BLaER1 (cell line): Measurements from ENCODE around the gene CHN2.

Experiments
- H3K27ac ChIP-seq: shearing (Covaris generic); formaldehyde crosslinking; 2 replicates; pipeline ENCODE4 v1.8.1; 2022
- H3K27me3 ChIP-seq: shearing (Covaris generic); formaldehyde crosslinking; 2 replicates; pipeline ENCODE4 v1.8.1; 2022
- H3K36me3 ChIP-seq: shearing (Covaris generic); formaldehyde crosslinking; 2 replicates; pipeline ENCODE4 v1.8.1; 2022
- H3K4me1 ChIP-seq: shearing (Covaris generic); formaldehyde crosslinking; 2 replicates; pipeline ENCODE4 v1.8.1; 2022
- H3K4me2 ChIP-seq: shearing (Covaris generic); formaldehyde crosslinking; 2 replicates; pipeline ENCODE4 v1.8.1; 2022
- H3K4me3 ChIP-seq: shearing (Covaris generic); formaldehyde crosslinking; 2 replicates; pipeline ENCODE4 v1.8.1; 2022
- H3K9ac ChIP-seq: shearing (Covaris generic); formaldehyde crosslinking; 2 replicates; pipeline ENCODE4 v1.8.1; 2022
- H3K9me3 ChIP-seq: shearing (Covaris generic); formaldehyde crosslinking; 2 replicates; pipeline ENCODE4 v1.8.1; 2022
- H4K20me1 ChIP-seq: shearing (Covaris generic); formaldehyde crosslinking; 2 replicates; pipeline ENCODE4 v1.8.1; 2022
- Cebpa-rat ChIP-seq: shearing (Covaris generic); IDR thresholded peaks from 2 replicates; pipeline ENCODE4 v1.8.1; 2022

CHN2 gene

GRCh38 chr7:29416938-29417305 lies 222.3 kb downstream of the CHN2 start:
- Histone ChIP-seq H3K9ac (no peak overlapping the region), H3K27me3 (no peaks in the 10 kb centered on the region), H3K4me1 (peaks cover 7% of the 10 kb centered on the region; the same call in 1 of the 2 replicates), H3K27ac (no peak overlapping the region), H3K9me3 (no peaks in the 10 kb centered on the region), H3K36me3 (no peaks in the 10 kb centered on the region), H3K4me2 (no peak overlapping the region), H4K20me1 (no peaks in the 10 kb centered on the region), H3K4me3 (no peak overlapping the region)
- no peak for TF ChIP-seq Cebpa-rat

GRCh38 chr7:29418056-29418455 lies 223.5 kb downstream of the CHN2 start:
- H4K20me1 ChIP-seq = no peaks in the 10 kb centered on the region
- H3K4me2 ChIP-seq = no peak overlapping the region
- no peak overlapping the region for H3K4me3 ChIP-seq
- no peaks in the 10 kb centered on the region for H3K36me3 ChIP-seq
- no peak overlapping the region for H3K9ac ChIP-seq
- no peaks in the 10 kb centered on the region for H3K27me3 ChIP-seq
- peaks cover 7% of the 10 kb centered on the region; the same call in 1 of the 2 replicates for H3K4me1 ChIP-seq
- no peak overlapping the region for H3K27ac ChIP-seq
- H3K9me3 ChIP-seq = no peaks in the 10 kb centered on the region
- no peak for TF ChIP-seq Cebpa-rat

- Histone ChIP-seq H3K9ac (no peak overlapping the region), H3K4me2 (no peak overlapping the region)
Observed at GRCh38 chr7:29418651-29419050, 224.1 kb downstream of the CHN2 start.

GRCh38 chr7:29420011-29420410 lies 225.4 kb downstream of the CHN2 start:
- H3K27ac ChIP-seq = no peak overlapping the region
- H3K27me3 ChIP-seq = no peaks in the 10 kb centered on the region
- H3K9ac ChIP-seq = no peak overlapping the region
- no peak for TF ChIP-seq Cebpa-rat
- no peak overlapping the region for H3K4me2 ChIP-seq
- H3K4me1 ChIP-seq = peaks cover 16% of the 10 kb centered on the region
- no peaks in the 10 kb centered on the region for H3K9me3 ChIP-seq
- no peak overlapping the region for H3K4me3 ChIP-seq
- H4K20me1 ChIP-seq = no peaks in the 10 kb centered on the region
- no peaks in the 10 kb centered on the region for H3K36me3 ChIP-seq

More at GRCh38 chr7:29418651-29419050, 224.1 kb downstream of the CHN2 start:
- H3K27me3 ChIP-seq = no peaks in the 10 kb centered on the region
- no peak for TF ChIP-seq Cebpa-rat
- H3K27ac ChIP-seq = no peak overlapping the region
- no peaks in the 10 kb centered on the region for H3K36me3 ChIP-seq
- H3K4me1 ChIP-seq = peaks cover 7% of the 10 kb centered on the region; the same call in 1 of the 2 replicates
- no peak overlapping the region for H3K4me3 ChIP-seq
- no peaks in the 10 kb centered on the region for H3K9me3 ChIP-seq
- no peaks in the 10 kb centered on the region for H4K20me1 ChIP-seq

- H3K27ac ChIP-seq = no peak overlapping the region
- H3K9me3 ChIP-seq = no peaks in the 10 kb centered on the region
- no peak overlapping the region for H3K4me3 ChIP-seq
- no peaks in the 10 kb centered on the region for H3K27me3 ChIP-seq
- H3K4me2 ChIP-seq = 0 out of 2 replicates have a peak overlapping the region, but pooled peaks have one; percentile 7
- peaks cover 16% of the 10 kb centered on the region for H3K4me1 ChIP-seq
- H3K9ac ChIP-seq = no peak overlapping the region
- no peak for TF ChIP-seq Cebpa-rat
- no peaks in the 10 kb centered on the region for H3K36me3 ChIP-seq
- H4K20me1 ChIP-seq = no peaks in the 10 kb centered on the region
Observed at GRCh38 chr7:29421010-29421956, 226.7 kb downstream of the CHN2 start.

- Histone ChIP-seq H3K4me1 (peaks cover 16% of the 10 kb centered on the region), H3K4me2 (no peak overlapping the region), H3K27ac (no peak overlapping the region), H3K9me3 (no peaks in the 10 kb centered on the region), H3K27me3 (no peaks in the 10 kb centered on the region), H3K9ac (no peak overlapping the region), H3K36me3 (no peaks in the 10 kb centered on the region), H4K20me1 (no peaks in the 10 kb centered on the region), H3K4me3 (no peak overlapping the region)
- no peak for TF ChIP-seq Cebpa-rat
Observed at GRCh38 chr7:29422829-29423228, 228.3 kb downstream of the CHN2 start.

GRCh38 chr7:29424295-29424983 lies 229.9 kb downstream of the CHN2 start:
- Histone ChIP-seq H3K27ac (no peak overlapping the region), H3K4me2 (0 out of 2 replicates have a peak overlapping the region, but pooled peaks have one; percentile 11)
- TF ChIP-seq Cebpa-rat = no peak

GRCh38 chr7:29424984-29425309 lies 230.4 kb downstream of the CHN2 start:
- H3K27ac ChIP-seq = no peak overlapping the region
- H3K9me3 ChIP-seq = no peaks in the 10 kb centered on the region
- H3K4me1 ChIP-seq = peaks cover 16% of the 10 kb centered on the region

More at GRCh38 chr7:29424295-29424983, 229.9 kb downstream of the CHN2 start:
- Histone ChIP-seq H3K36me3 (no peaks in the 10 kb centered on the region), H4K20me1 (no peaks in the 10 kb centered on the region), H3K27me3 (no peaks in the 10 kb centered on the region), H3K9ac (no peak overlapping the region), H3K4me1 (peaks cover 16% of the 10 kb centered on the region), H3K9me3 (no peaks in the 10 kb centered on the region), H3K4me3 (no peak overlapping the region)

GRCh38 chr7:29426587-29426986 lies 232.0 kb downstream of the CHN2 start:
- Histone ChIP-seq H3K9ac (no peak overlapping the region), H3K4me3 (no peak overlapping the region)

More at GRCh38 chr7:29424984-29425309, 230.4 kb downstream of the CHN2 start:
- no peaks in the 10 kb centered on the region for H3K27me3 ChIP-seq
- no peak overlapping the region for H3K4me3 ChIP-seq
- no peak overlapping the region for H3K9ac ChIP-seq
- TF ChIP-seq Cebpa-rat = no peak
- no peaks in the 10 kb centered on the region for H4K20me1 ChIP-seq
- no peak overlapping the region for H3K4me2 ChIP-seq
- H3K36me3 ChIP-seq = no peaks in the 10 kb centered on the region

GRCh38 chr7:29429401-29429800 lies 234.8 kb downstream of the CHN2 start:
- Histone ChIP-seq H3K9me3 (no peaks in the 10 kb centered on the region), H4K20me1 (no peaks in the 10 kb centered on the region), H3K9ac (no peak overlapping the region), H3K27me3 (no peaks in the 10 kb centered on the region), H3K36me3 (no peaks in the 10 kb centered on the region), H3K4me1 (peaks cover 12% of the 10 kb centered on the region), H3K4me3 (no peak overlapping the region), H3K27ac (no peak overlapping the region), H3K4me2 (no peak overlapping the region)
- TF ChIP-seq Cebpa-rat = no peak

More at GRCh38 chr7:29426587-29426986, 232.0 kb downstream of the CHN2 start:
- no peaks in the 10 kb centered on the region for H3K9me3 ChIP-seq
- H3K27ac ChIP-seq = no peak overlapping the region
- no peaks in the 10 kb centered on the region for H3K36me3 ChIP-seq
- H3K4me2 ChIP-seq = no peak overlapping the region
- H3K27me3 ChIP-seq = no peaks in the 10 kb centered on the region
- H4K20me1 ChIP-seq = no peaks in the 10 kb centered on the region
- H3K4me1 ChIP-seq = peaks cover 9% of the 10 kb centered on the region
- TF ChIP-seq Cebpa-rat = no peak
